Measurements from ENCODE around the gene CD2BP2.
"Not testable (repeated sequence)": the region's sequence is repeated elsewhere in the genome, so short reads cannot be mapped to it uniquely, and the experiment has no call there.

CD2BP2 gene

DNA sequence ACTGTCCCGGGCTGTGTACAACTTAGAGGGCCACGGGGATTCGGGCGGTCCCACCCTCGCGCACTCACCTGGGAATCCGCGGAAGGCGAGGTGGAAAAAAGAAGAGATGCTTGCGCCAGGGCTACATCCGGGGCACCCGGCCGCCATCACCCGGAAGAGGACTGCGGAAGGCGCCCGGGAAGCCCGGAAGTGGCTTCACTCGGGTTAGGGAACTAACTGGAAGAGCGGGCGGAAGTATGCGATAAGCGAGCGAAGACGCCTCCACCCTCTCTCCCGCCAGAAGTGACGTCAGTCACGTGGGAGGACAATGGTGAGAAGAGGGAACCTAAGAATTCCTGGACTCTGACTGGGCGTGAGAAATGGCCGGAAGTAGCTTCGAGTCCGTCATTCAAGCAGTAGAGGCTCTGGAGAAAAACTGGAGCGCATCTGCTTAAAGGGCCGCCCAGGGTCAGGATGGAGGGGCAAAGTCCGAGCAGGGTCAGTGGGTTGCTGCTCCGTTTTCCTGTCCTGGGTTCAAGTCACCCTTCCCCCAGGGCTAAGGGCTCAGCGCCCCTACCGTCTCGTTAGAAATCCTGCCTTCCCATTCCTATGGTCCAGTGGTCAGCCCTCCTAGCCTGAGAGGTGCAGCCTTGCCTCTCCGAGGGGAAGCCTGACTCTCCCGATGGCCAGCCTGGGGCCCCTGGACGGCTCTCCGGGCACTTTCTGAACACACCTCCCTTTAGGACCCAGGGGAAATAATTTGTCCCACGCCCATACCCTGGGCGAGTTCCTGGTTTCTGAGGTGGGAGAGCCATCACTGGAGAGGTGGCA lies at the start of gene CD2BP2:
Gene CD2BP2 (minus strand): TSS at position 165 of the 810 bp plus-strand sequence. CDS start 627 bp downstream, outside the sequence.
- DNase-seq (ENCODE audit: low spot score) = peak; percentile 95

DNA sequence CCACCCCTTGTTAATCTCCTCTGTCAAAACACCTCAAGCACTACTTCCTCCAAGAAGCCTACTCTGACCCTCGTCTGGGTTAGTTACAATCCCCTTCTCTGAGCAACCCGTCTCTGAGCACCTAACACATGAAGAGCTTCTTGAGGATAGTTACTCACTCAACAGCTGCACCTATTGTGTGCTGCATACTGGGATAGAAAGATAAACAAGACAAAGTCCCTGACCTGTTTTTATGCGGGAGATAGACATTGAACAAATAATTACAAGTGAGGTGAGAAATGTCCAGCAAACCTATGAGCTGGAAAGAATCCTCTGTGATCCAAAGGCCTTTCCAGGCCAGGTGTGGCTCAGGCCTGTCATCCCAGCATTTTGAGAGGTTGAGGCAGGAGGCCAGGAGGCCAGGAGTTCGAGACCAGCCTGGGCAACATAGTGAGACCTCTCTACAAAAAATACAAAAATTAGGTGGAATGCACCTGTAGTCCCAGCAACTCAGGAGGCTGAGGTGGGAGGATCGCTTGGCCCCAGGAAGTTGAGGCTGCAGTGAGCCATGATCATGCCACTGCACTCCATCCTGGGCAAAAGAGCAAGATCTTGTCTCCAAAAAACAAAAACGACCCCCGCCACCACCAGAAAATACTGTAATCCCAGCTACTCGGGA lies 46.8 kb upstream of the CD2BP2 start:
- DNase-seq (ENCODE audit: low spot score) = no peak

DNA sequence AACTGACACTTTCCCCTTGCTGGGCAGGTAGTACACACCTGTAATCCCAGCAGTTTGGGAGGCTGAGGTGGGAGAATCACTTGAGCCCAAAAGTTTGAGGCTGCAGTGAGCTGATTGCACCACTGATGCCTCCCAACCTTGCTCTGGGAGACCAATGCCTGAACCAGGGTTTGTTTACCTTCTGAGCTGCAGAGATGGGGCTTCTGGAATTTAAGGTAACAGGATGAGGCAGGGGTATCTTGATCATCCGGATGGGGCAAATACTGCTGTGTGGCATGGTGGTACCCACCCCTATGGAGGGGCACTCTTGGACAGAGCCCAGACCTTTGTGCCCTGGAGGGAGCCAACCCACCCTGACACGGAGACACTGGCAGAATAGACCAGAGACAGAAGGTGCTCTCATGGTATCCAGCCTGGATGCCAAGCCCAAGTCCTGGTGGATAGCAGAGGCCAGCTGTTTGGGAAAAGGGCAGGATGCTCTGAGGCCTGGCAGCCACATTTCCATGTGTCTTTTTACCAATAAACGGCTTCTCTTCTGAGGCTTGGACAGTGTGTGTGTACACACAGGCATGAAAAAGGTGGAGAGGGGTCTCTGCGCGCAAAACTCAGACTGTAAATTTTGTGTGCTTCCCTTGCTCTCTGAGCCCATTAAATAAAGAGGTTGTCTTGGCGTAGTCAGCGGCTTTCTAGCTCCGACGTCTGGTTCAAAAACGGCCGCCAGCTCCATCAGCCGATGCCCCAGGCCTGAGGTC lies 44.5 kb upstream of the CD2BP2 start:
- no peak for DNase-seq (ENCODE audit: low spot score)

DNA sequence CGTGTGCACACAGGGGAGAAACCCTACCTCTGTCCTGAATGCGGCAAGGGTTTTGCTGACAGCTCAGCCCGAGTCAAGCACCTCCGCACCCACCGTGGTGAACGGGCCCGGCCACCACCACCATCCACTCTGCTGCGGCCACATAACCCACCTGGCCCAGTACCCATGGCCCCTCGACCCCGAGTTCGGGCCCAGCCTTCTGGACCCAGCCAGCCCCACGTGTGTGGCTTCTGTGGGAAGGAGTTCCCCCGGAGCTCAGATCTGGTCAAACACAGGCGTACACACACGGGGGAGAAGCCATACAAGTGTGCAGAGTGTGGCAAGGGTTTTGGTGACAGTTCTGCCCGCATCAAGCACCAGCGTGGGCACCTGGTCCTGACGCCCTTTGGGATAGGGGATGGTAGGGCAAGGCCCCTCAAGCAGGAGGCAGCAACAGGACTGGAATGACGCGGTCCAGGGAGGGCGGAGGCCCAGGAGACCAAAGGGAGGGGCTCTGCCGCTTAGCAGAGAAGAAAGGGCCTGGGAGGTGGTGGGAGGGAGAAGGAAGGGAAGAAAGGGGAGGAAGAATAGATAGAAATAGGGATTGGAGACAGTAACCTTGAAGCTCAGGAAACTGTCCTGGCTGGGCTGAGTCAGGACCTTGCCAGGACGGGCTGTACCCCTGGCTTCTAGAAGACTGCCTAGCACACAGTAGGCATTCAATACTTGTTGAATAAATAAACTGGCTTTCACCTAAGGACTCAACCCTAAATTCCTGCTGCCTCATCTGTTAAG lies 43.7 kb upstream of the CD2BP2 start:
- no peak for DNase-seq (ENCODE audit: low spot score)

- DNase-seq (ENCODE audit: low spot score) = no peak
Measured at GRCh38 chr16:30397776-30398660, 42.9 kb upstream of the CD2BP2 start.

DNA sequence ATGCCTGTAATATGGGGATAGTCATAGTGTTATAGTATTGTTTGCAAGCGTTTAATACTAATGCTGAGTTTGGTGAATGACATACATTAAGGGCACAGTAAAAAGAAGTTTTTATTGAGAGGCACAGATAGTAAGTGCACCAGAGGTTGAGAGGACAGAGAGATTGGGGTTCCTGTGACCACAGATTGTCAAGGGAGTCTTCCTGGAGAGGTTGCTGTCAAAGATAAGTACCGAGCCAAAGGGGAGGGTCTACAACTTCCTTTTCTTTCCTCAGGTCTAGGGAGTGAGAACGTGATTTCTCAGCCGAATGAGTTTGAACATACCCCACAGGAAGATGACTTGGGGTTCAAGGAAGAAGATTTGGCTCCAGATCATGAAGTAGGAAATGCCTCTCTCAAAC lies 41.9 kb upstream of the CD2BP2 start:
- DNase-seq (ENCODE audit: low spot score) = no peak

GRCh38 chr16:30396627-30397026 lies 41.5 kb upstream of the CD2BP2 start:
- not testable (repeated sequence) for DNase-seq (ENCODE audit: low spot score)

DNA sequence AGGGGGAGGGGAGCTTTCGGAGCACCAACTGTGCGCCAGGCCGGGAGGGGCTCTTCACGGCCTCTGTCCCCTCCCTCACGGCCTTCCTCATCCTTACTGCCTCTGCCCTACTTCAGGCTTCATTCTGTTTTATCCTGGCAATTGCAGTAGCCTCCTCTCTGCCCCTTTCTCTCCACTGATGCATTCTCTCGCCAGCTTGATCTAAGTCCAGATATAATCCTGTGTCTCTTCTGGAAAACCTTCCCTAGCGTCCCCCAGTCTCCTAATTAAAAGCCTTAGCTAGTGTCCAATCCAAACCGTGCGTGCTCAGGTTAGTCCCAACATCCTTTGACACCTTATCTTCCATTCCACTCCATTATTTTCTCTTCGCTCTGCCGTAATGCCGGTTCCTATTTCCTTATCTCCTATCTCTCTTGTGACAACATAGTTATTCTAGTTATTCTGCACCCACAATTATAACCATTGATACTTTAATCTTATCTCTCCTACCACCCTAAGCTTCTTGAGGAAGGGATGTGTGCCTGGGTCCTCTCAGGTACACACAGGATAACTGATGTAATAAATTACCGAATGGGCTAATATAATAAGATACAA lies 41.0 kb upstream of the CD2BP2 start:
- no peak for DNase-seq (ENCODE audit: low spot score)

GRCh38 chr16:30395155-30395991 lies 40.3 kb upstream of the CD2BP2 start, which contains the start of gene ZNF48:
ZNF48 (plus strand) TSS chr16:30395420; CDS start chr16:30395795, 375 bp downstream.
- DNase-seq (ENCODE audit: low spot score) = no peak

- no peak for DNase-seq (ENCODE audit: low spot score)
Measured at GRCh38 chr16:30394592-30395154, 39.6 kb upstream of the CD2BP2 start.

DNA sequence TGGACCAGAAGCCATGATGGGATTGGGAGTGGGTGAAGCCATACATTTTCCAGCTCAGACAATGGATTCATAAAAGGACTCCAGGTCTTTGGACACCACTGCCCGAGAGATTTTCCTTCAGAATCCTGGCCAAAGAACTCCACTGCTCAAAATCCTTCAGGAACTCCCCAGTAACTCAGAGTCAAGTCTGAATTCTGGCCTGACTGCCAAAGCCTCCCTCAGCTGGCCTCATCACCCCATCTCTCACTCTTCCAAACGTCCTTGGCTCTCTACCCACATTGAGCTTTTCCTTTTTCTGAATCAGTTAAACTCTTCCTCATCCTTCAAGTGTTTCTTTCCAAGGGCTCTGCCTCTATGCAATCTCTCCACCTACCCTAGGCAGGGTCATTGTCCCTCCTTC lies 28.4 kb upstream of the CD2BP2 start:
- no peak for DNase-seq (ENCODE audit: low spot score)

DNA sequence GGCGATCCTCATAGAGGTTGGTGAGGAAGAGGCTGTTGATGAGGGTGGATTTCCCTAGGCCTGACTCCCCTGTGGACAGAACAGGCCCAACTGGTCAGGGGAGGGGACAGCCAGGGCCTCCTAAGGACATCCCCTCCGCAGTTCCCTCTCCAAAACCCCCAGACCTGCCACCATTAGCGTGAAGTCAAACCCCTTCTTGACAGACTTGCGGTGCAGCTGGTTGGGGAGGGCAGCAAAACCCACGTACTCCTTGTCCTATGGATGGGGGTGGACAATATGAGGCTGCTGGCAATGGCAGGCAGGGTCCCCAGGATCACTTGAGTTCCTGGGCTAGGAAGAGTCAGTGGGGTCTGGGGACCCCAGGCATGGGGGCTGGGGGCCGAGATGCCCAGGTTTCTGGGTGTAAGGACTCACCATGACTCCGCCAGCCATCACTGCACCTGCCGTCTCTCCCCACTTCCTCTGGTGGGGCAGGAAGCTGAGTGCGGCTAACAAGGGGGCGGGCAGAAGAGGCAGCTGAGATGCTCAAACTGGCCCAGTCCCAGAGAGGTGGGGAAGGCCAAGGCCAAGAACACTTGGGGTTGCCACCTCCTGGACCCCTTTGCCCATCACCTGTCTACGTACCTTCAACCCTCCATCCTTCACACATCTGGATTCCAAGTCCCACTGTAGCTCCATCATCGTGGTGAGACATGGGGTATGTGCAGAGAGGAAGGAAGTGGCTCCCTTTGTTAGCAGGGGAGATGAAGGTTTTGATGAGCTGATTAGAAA lies 27.2 kb upstream of the CD2BP2 start, which contains the start of gene SEPTIN1:
Gene SEPTIN1 (minus strand): TSS at position 451 of the 771 bp plus-strand sequence. CDS start 19 bp downstream, at position 432.
- DNase-seq (ENCODE audit: low spot score) = no peak

GRCh38 chr16:30381291-30382041 lies 26.4 kb upstream of the CD2BP2 start:
- DNase-seq (ENCODE audit: low spot score) = no peak

GRCh38 chr16:30380803-30381208 lies 25.7 kb upstream of the CD2BP2 start:
- DNase-seq (ENCODE audit: low spot score) = no peak

- DNase-seq (ENCODE audit: low spot score) = no peak
Measured at GRCh38 chr16:30380072-30380802, 25.1 kb upstream of the CD2BP2 start.

DNA sequence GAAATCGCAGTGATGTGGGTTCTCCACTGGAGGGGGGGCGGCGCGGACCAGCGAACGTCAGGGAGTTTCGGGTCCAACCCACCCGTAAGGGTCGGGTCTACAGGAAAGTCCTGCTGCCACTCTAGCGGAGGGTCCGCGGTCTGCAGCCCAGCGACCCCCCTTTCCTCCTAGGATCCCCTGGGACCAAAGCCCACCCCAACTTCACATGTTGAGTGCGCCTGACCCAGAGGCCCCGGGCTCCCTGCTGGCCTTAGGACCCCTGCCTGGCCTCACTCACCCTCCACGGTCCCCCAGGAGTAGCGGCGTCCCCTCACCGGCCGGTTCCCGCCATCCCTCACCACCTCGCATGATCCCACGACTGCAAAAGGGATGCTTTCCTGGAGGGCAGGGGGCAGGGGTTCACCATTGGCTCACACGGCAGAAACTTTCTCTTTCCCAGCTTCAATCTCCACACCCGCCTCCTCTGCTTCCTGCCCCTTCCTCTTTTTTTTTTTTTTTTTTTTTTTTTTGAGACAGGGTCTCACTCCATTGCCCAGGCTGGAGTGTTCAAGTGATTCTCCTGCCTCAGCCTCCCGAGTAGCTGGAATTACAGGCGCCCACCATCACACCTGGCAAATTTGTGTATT lies 24.2 kb upstream of the CD2BP2 start:
- no peak for DNase-seq (ENCODE audit: low spot score)

All from COLO829 (cell line).